HPDE6-E6E7 (cell line): ENCODE measurements around the gene CISD3.

Experiments used
- DNase-seq: peaks from one replicate; pipeline ENCODE4 v3.0.0; 2011; ENCODE audit warnings: missing footprints; ENCODE audit errors: extremely low spot score

The CISD3 gene

GRCh38 chr17:38729886-38730525 lies at the start of gene CISD3:
Gene CISD3, plus strand, starts transcription at chr17:38730341. Its CDS starts 18 bp downstream, at chr17:38730359.
- peak; percentile 86 for DNase-seq

GRCh38 chr17:38681096-38681495 lies 49.0 kb upstream of the CISD3 start:
- no peak for DNase-seq

- DNase-seq = no peak
Measured at GRCh38 chr17:38685491-38685890, 44.6 kb upstream of the CISD3 start.

- DNase-seq = no peak
Measured at GRCh38 chr17:38687286-38687685, 42.9 kb upstream of the CISD3 start.

- no peak for DNase-seq
Measured at GRCh38 chr17:38690386-38690785, 39.8 kb upstream of the CISD3 start.

GRCh38 chr17:38691154-38691553 lies 39.0 kb upstream of the CISD3 start:
- DNase-seq = no peak

- DNase-seq = no peak
Measured at GRCh38 chr17:38693700-38694329, 36.3 kb upstream of the CISD3 start.

- no peak for DNase-seq
Measured at GRCh38 chr17:38697061-38697820, 32.9 kb upstream of the CISD3 start.

GRCh38 chr17:38698760-38699159 lies 31.4 kb upstream of the CISD3 start:
- DNase-seq = no peak

- no peak for DNase-seq
Measured at GRCh38 chr17:38701504-38702165, 28.5 kb upstream of the CISD3 start.

- DNase-seq = peak; percentile 68
Measured at GRCh38 chr17:38702166-38702915, 27.8 kb upstream of the CISD3 start.

GRCh38 chr17:38702916-38703741 lies 27.0 kb upstream of the CISD3 start:
- no peak for DNase-seq

- DNase-seq = peak; percentile 64
Measured at GRCh38 chr17:38703742-38704605, 26.2 kb upstream of the CISD3 start.

GRCh38 chr17:38704606-38705522 lies 25.3 kb upstream of the CISD3 start, which contains the start of gene MLLT6:
Gene MLLT6, plus strand, starts transcription at chr17:38705273. Its CDS starts 360 bp downstream, at chr17:38705633.
- peak; percentile 76 for DNase-seq

GRCh38 chr17:38705523-38705802 lies 24.7 kb upstream of the CISD3 start:
- no peak for DNase-seq

- no peak for DNase-seq
Measured at GRCh38 chr17:38705803-38706504, 24.2 kb upstream of the CISD3 start.

- DNase-seq = no peak
Measured at GRCh38 chr17:38706505-38707216, 23.5 kb upstream of the CISD3 start.
